ENCODE data around the gene MCM9. TPM values are rescaled to one million over a fixed set of nuclear protein-coding genes. Genes with fewer than 3 reads are reported as not detected.

The MCM9 gene
- total and polyA plus RNA-seq, 2 of the 4 experiments (the other 2 are of a cell fraction) = 3.5 to 7.2 TPM

GRCh38 chr6:118892355-118892991, 42.5 kb downstream of the MCM9 start:
- WGBS, 2 experiments (ENCODE audit: extremely low coverage in 2 of 2, insufficient read length in 1 of 2) = no CpG with 5 or more reads among the region's 6 CpGs
- Histone ChIP-seq H3K4ac (ENCODE audit: low read depth, low read length) (peak overlapping the region; percentile 12), H3K14ac (replicated peaks; ENCODE audit: low read depth, low read length) (no peak overlapping the region; the same call in 1 of the 2 replicates), H3K79me1 (ENCODE audit: low read depth in 1 of 2, low read length in 2 of 2) (peaks cover 18 to 42% of the 10 kb centered on the region in 2 experiments), H2AK9ac (replicated peaks; ENCODE audit: low read depth, low read length, poor library complexity) (no peak overlapping the region), H3K9me3 (ENCODE audit: control insufficient read depth, insufficient read depth, low read length) (no peaks in the 10 kb centered on the region), H2AK5ac (ENCODE audit: low read depth, low read length) (no peak overlapping the region; the same call in 1 of the 2 replicates), H4K20me1 (ENCODE audit: insufficient read depth, low read length) (no peaks in the 10 kb centered on the region), H3K4me2 (ENCODE audit: low read depth, low read length) (peak overlapping the region; percentile 80), H2BK15ac (ENCODE audit: low read depth, low read length) (0 out of 3 replicates have a peak overlapping the region, but pooled peaks have one; percentile 24), H3K27me3 (ENCODE audit: control insufficient read depth, insufficient read depth, low read length) (no peaks in the 10 kb centered on the region), H3K27ac (ENCODE audit: insufficient read depth, low read length) (peak overlapping the region; percentile 79; the same call in 1 of the 2 replicates), H3K4me3 (ENCODE audit: insufficient read depth, low read depth, low read length) (peak overlapping the region; percentile 61), H3K56ac (ENCODE audit: extremely low read depth, insufficient read depth, low read length) (peak overlapping the region; percentile 36; the same call in 1 of the 2 replicates), H3K9me1 (ENCODE audit: insufficient read depth, low read length) (no peaks in the 10 kb centered on the region), H3K18ac (ENCODE audit: low read depth, low read length) (peak overlapping the region; percentile 46), H3K9ac (ENCODE audit: low read depth, low read length) (peak overlapping the region; percentile 89), H3K23ac (ENCODE audit: low read depth, low read length) (peak overlapping the region; percentile 36; the same call in 1 of the 2 replicates), H4K91ac (ENCODE audit: insufficient read depth, low read depth, low read length) (no peak overlapping the region; the same call in 1 of the 2 replicates), H3K4me1 (ENCODE audit: control insufficient read depth, insufficient read depth, low read length) (peaks cover 2% of the 10 kb centered on the region; the same call in 1 of the 2 replicates), H4K5ac (ENCODE audit: low read depth, low read length) (peak overlapping the region; percentile 40; the same call in 1 of the 2 replicates), H2AFZ (replicated peaks; ENCODE audit: low read length, poor library complexity) (no peak overlapping the region), H2BK20ac (ENCODE audit: low read depth, low read length) (0 out of 2 replicates have a peak overlapping the region, but pooled peaks have one; percentile 4), H4K8ac (ENCODE audit: low read depth in 2 of 2, low read length in 2 of 2) (peak overlapping the region; percentile 77 to 80; a peak in 3 of 4 replicates), H3K36me3 (ENCODE audit: control insufficient read depth, insufficient read depth, low read length) (no peaks in the 10 kb centered on the region), H2BK5ac (ENCODE audit: low read depth, low read length, poor library complexity, severe bottlenecking) (peak overlapping the region; percentile 81), H2BK120ac (ENCODE audit: low read depth, low read length) (peak overlapping the region; percentile 33; the same call in 1 of the 2 replicates)
- ATAC-seq (ENCODE audit: low read depth) (no peak), DNase-seq (no peak)
- POLR2A ChIA-PET (ENCODE audit: unreplicated experiment) = no interaction called here
- dilution Hi-C loops (cut with HindIII; ENCODE audit: low sequenced_read_pairs, unreplicated experiment) (no loop called here), in situ Hi-C loops (cut with MboI; ENCODE audit: low sequenced_read_pairs) (no loop called here), intact Hi-C loops (cut with micrococcal nuclease) (loop anchor here (2.0 to 10.0 kb wide), 4 partner anchors 90 to 338 kb away; partner anchors contain the start of gene FAM184A)
- CTCF ChIA-PET = no interaction called here
- BruUV-seq (replicated peaks) = no TSS peak
- TF ChIP-seq MAZ (IDR thresholded peaks at IDR 0.05; ENCODE audit: borderline replicate concordance, low read depth, low read length) (no peak), MAFK (IDR thresholded peaks at IDR 0.05; ENCODE audit: low read depth, low read length) (no peak), BHLHE40 (IDR thresholded peaks at IDR 0.05; ENCODE audit: low read depth, low read length) (no peak), FOS (IDR thresholded peaks at IDR 0.05; ENCODE audit: low read depth, low read length) (no peak), SMC3 (IDR thresholded peaks at IDR 0.05; ENCODE audit: low read depth, low read length) (no peak), NFE2L2 (IDR thresholded peaks at IDR 0.05; ENCODE audit: low read depth, low read length) (no peak), RAD21 (IDR thresholded peaks at IDR 0.05; ENCODE audit: low read length) (no peak), POLR2A (IDR thresholded peaks at IDR 0.05; ENCODE audit: low read depth, low read length) (no peak), CEBPB (IDR thresholded peaks at IDR 0.05; ENCODE audit: low read depth, low read length) (no peak), CHD1 (IDR thresholded peaks at IDR 0.05; ENCODE audit: low read depth, low read length) (no peak), RFX5 (IDR thresholded peaks at IDR 0.05; ENCODE audit: low read depth, low read length) (no peak), MXI1 (IDR thresholded peaks at IDR 0.05; ENCODE audit: borderline replicate concordance, low read depth, low read length) (no peak)
- TF ChIP-seq, protein P1, sequence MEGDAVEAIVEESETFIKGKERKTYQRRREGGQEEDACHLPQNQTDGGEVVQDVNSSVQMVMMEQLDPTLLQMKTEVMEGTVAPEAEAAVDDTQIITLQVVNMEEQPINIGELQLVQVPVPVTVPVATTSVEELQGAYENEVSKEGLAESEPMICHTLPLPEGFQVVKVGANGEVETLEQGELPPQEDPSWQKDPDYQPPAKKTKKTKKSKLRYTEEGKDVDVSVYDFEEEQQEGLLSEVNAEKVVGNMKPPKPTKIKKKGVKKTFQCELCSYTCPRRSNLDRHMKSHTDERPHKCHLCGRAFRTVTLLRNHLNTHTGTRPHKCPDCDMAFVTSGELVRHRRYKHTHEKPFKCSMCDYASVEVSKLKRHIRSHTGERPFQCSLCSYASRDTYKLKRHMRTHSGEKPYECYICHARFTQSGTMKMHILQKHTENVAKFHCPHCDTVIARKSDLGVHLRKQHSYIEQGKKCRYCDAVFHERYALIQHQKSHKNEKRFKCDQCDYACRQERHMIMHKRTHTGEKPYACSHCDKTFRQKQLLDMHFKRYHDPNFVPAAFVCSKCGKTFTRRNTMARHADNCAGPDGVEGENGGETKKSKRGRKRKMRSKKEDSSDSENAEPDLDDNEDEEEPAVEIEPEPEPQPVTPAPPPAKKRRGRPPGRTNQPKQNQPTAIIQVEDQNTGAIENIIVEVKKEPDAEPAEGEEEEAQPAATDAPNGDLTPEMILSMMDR (conservative IDR thresholded peaks at IDR 0.05; ENCODE audit: low read depth, low read length) = no peak
- TF ChIP-seq, protein P2, sequence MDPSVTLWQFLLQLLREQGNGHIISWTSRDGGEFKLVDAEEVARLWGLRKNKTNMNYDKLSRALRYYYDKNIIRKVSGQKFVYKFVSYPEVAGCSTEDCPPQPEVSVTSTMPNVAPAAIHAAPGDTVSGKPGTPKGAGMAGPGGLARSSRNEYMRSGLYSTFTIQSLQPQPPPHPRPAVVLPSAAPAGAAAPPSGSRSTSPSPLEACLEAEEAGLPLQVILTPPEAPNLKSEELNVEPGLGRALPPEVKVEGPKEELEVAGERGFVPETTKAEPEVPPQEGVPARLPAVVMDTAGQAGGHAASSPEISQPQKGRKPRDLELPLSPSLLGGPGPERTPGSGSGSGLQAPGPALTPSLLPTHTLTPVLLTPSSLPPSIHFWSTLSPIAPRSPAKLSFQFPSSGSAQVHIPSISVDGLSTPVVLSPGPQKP (IDR thresholded peaks at IDR 0.05; ENCODE audit: borderline replicate concordance, low read depth, low read length) = no peak
- TF ChIP-seq, protein P3, sequence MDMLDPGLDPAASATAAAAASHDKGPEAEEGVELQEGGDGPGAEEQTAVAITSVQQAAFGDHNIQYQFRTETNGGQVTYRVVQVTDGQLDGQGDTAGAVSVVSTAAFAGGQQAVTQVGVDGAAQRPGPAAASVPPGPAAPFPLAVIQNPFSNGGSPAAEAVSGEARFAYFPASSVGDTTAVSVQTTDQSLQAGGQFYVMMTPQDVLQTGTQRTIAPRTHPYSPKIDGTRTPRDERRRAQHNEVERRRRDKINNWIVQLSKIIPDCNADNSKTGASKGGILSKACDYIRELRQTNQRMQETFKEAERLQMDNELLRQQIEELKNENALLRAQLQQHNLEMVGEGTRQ (IDR thresholded peaks at IDR 0.05; ENCODE audit: low read depth, low read length) = no peak

Data from IMR-90 (cell line).